CD4-positive, alpha-beta T cell treated with Interleukin-12 subunit alpha and Interleukin-12 subunit beta, for 1 hour (primary cell): ENCODE results near the gene CACNA1B.
"Not testable (repeated sequence)": the region's sequence is repeated elsewhere in the genome, so short reads cannot be mapped to it uniquely, and the experiment has no call there.

Experiments
- DNase-seq: peaks from one replicate; pipeline ENCODE4 v3.0.0-alpha.2; 2020

Gene CACNA1B

GRCh38 chr9:138122201-138122600 lies 244.6 kb downstream of the CACNA1B start:
- no peak for DNase-seq

- no peak for DNase-seq
These were observed 245.1 kb downstream of the CACNA1B start for GRCh38 chr9:138122676-138123075.

GRCh38 chr9:138123086-138123485 lies 245.5 kb downstream of the CACNA1B start:
- DNase-seq = no peak

GRCh38 chr9:138126090-138126857 lies 248.7 kb downstream of the CACNA1B start:
- DNase-seq = peak; percentile 44

GRCh38 chr9:138126858-138127584 lies 249.4 kb downstream of the CACNA1B start:
- DNase-seq = not testable (repeated sequence)

GRCh38 chr9:138128027-138128426 lies 250.4 kb downstream of the CACNA1B start:
- DNase-seq = not testable (repeated sequence)

- not testable (repeated sequence) for DNase-seq
These were observed 251.7 kb downstream of the CACNA1B start for GRCh38 chr9:138129318-138129717.

GRCh38 chr9:138132946-138133705 lies 255.5 kb downstream of the CACNA1B start:
- not testable (repeated sequence) for DNase-seq

GRCh38 chr9:138134581-138134980 lies 257.0 kb downstream of the CACNA1B start:
- DNase-seq = not testable (repeated sequence)

GRCh38 chr9:138139096-138139495 lies 261.5 kb downstream of the CACNA1B start:
- DNase-seq = not testable (repeated sequence)

GRCh38 chr9:138140980-138141379 lies 263.4 kb downstream of the CACNA1B start:
- DNase-seq = not testable (repeated sequence)

GRCh38 chr9:138142528-138143244 lies 265.1 kb downstream of the CACNA1B start:
- not testable (repeated sequence) for DNase-seq

GRCh38 chr9:138143491-138143890 lies 265.9 kb downstream of the CACNA1B start:
- not testable (repeated sequence) for DNase-seq

GRCh38 chr9:138147556-138147955 lies 270.0 kb downstream of the CACNA1B start:
- peak; percentile 21 for DNase-seq

GRCh38 chr9:138149672-138150656 lies 272.4 kb downstream of the CACNA1B start:
- peak; percentile 33 for DNase-seq

GRCh38 chr9:138155788-138156187 lies 278.2 kb downstream of the CACNA1B start:
- not testable (repeated sequence) for DNase-seq

- DNase-seq = not testable (repeated sequence)
These were observed 289.2 kb downstream of the CACNA1B start for GRCh38 chr9:138166793-138167192.
